KOPT-K1 (cell line): ENCODE data around the gene PKDREJ.

ENCODE experiments used
- H3K27ac ChIP-seq: fragments of 200-600 bp; sonication (generic); 2 replicates; pipeline ENCODE4 v1.5.1; 2016; ENCODE audit warnings: antibody characterized with exemption, mild to moderate bottlenecking, low read depth, low read length; ENCODE audit not compliant: poor library complexity, severe bottlenecking
- H3K36me3 ChIP-seq: fragments of 200-600 bp; sonication (generic); 2 replicates; pipeline ENCODE4 v1.5.1; 2017; ENCODE audit warnings: antibody characterized with exemption, mild to moderate bottlenecking, low read length, moderate library complexity; ENCODE audit not compliant: insufficient read depth
- H3K9me3 ChIP-seq: fragments of 200-600 bp; sonication (generic); 2 replicates; pipeline ENCODE4 v1.5.1; 2017; ENCODE audit warnings: antibody characterized with exemption, low read length, mild to moderate bottlenecking; ENCODE audit not compliant: insufficient read depth, poor library complexity, severe bottlenecking

PKDREJ gene

DNA sequence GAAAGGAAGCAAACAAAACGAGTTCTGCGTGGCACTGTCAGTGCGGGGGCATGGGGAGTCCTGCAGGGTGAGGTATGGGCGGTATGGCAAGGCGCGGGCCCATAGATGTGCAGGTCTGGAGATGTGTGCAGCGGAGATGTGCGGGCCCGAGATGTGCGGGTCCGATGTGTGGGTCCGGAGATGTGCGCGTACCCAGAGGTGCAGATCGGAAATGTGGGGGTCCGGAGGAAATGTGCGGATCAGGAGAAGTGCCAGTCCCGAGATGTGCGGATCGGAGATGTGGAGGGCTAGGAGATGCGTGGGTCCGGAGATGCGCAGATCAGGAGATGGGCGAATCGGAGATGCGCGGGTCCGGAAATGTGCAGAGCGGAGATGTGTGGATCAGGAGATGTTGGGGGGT lies 49.0 kb downstream of the PKDREJ start:
- Histone ChIP-seq H3K36me3 (no peaks in the 10 kb centered on the region; the same call in 1 of the 2 replicates), H3K27ac (no peak overlapping the region), H3K9me3 (peaks cover 23% of the 10 kb centered on the region)

DNA sequence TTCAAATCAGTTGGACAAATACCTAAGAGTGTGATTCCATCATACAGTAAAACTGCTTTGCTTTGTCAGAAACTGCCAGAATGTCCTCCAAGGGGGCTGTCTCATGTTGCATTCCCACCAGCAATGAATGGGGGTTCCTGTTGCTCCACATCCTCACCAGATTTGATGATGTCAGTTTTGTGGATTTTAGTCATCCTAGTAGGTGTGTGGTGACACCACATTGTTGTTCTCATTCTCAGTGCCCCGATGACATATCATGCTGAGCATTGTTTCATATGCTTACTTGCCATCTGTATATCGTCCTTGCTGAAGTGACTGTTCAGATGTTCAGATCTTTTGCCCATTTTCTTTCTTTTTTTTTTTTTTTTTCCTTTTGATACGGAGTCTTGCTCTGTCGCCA lies 50.1 kb downstream of the PKDREJ start:
- Histone ChIP-seq H3K27ac (no peak overlapping the region), H3K9me3 (peaks cover 30% of the 10 kb centered on the region), H3K36me3 (no peaks in the 10 kb centered on the region; the same call in 1 of the 2 replicates)

DNA sequence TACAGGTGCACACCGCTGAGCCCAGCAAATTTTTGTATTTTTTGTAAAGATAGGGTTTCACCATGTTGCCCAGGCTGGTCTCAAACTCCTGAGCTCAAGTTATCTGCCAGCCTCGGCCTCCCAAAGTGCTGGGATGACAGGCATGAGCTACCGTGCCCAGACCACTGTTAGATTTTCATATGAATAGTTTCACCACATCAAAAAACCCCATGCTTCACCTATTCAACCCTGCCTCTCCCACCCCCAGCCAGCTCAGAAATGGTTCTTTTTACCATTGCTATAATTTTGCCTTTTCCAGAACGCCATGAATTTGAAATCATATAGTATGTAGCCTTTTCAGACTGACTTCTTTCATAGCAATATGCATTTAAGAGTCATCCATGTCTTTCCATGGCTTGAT lies 50.9 kb downstream of the PKDREJ start:
- H3K36me3 ChIP-seq: no peaks in the 10 kb centered on the region; the same call in 1 of the 2 replicates
- H3K9me3 ChIP-seq: peaks cover 30% of the 10 kb centered on the region
- no peak overlapping the region for H3K27ac ChIP-seq

DNA sequence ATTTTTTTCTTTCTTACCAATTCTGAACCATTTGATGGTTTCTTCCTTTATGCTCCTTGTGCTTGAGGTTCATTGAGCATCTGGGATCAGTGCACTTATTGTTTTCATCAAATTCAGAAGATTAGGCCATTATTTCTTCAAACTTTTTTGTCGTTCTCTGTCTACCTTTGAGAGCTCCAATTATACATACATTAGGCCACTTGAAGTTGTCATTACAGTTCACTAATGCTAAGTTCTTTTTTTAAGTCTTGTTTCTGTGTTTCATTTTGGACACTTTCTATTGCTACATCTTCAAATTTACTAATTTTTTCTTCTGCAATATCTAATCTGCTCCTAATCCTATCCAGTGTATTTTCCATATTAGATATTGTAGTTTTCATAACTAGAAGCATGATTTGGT lies 53.9 kb downstream of the PKDREJ start:
- peaks cover 28% of the 10 kb centered on the region for H3K9me3 ChIP-seq
- H3K36me3 ChIP-seq: no peaks in the 10 kb centered on the region; the same call in 1 of the 2 replicates
- no peak overlapping the region for H3K27ac ChIP-seq
